ENCODE results near the gene TMCC3. TPM values are rescaled to one million over a fixed set of nuclear protein-coding genes. Genes with fewer than 3 reads are reported as not detected.

Gene TMCC3
- total and polyA plus RNA-seq, 9 donors = 16.3 to 23.8 (median 20.3) TPM

DNA sequence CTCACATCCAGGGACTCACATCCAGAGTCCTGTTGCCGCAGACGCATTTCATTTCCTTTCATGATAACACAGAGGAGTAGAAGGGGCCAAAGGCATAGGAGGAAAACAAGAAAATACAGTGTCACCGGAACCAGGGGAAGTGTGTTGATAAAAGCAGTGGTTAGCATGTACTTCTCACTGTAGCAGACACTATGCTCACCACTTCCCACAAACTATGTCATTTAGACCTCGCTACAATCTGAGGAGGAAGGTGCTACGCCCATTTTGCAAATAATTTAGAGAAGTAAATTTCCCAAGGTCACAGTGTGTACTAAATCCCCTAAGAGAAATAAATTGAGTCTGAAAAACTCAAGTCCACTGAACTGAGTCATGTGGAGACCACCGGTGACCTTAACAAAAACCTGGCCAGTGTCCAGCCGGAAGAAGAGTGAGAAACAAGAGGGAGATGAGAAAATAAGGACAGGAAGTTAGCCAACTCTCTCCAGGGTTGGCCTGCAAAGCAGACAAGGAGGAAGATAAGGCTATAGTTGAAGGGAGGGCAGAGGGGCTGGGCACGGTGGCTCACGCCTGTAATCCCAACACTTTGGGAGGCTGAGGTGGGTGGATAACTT is 25.8 kb upstream of the TMCC3 start:
- no peaks in the 10 kb centered on the region for H3K9me3 ChIP-seq (replicated peaks; ENCODE audit: control insufficient read depth, low read depth, low read length)
- DNase-seq = peak; percentile 59
- H3K27ac ChIP-seq (ENCODE audit: low read length) = no peak overlapping the region
- no peaks in the 10 kb centered on the region for H3K36me3 ChIP-seq (ENCODE audit: control insufficient read depth, insufficient read depth, low read length)
- H3K4me3 ChIP-seq (ENCODE audit: low read length) = no peak overlapping the region
- WGBS (ENCODE audit: insufficient coverage) = 35% methylated on average over 2 of the region's 9 CpGs
- H3K27me3 ChIP-seq (ENCODE audit: control insufficient read depth, insufficient read depth, low read length) = no peaks in the 10 kb centered on the region
- H3K4me1 ChIP-seq (ENCODE audit: control insufficient read depth, insufficient read depth, low read length) = peaks cover 4% of the 10 kb centered on the region

GRCh38 chr12:94674835-94675234 is 24.5 kb upstream of the TMCC3 start:
- peak; percentile 51 for DNase-seq
- Histone ChIP-seq H3K36me3 (ENCODE audit: control insufficient read depth, insufficient read depth, low read length) (no peaks in the 10 kb centered on the region), H3K4me3 (ENCODE audit: low read length) (no peak overlapping the region), H3K9me3 (replicated peaks; ENCODE audit: control insufficient read depth, low read depth, low read length) (no peaks in the 10 kb centered on the region), H3K4me1 (ENCODE audit: control insufficient read depth, insufficient read depth, low read length) (peaks cover 8% of the 10 kb centered on the region), H3K27me3 (ENCODE audit: control insufficient read depth, insufficient read depth, low read length) (no peaks in the 10 kb centered on the region), H3K27ac (ENCODE audit: low read length) (no peak overlapping the region)
- 81% methylated on average over 2 of the region's 6 CpGs for WGBS (ENCODE audit: insufficient coverage)

DNA sequence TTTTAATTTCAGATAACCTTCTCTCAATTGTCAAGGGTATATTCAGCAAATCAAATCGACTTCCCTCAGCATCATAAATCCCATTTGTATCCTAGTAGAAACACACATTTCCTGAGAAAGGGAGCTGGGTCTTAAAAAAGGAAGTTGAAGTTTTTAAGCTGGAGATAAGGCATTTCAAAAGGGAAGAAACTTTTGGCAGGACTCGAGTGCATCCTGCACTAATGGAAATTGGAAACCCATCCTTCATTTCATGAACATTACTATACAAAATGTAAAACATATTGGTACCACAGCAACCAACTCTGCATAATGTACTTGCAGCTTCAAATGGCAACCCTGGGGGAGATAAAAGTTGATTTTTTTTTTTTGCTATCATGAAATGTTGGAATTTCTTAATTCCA is 23.7 kb upstream of the TMCC3 start:
- H3K27ac ChIP-seq (ENCODE audit: low read length) = no peak overlapping the region
- H3K4me1 ChIP-seq (ENCODE audit: control insufficient read depth, insufficient read depth, low read length) = peaks cover 8% of the 10 kb centered on the region
- no peaks in the 10 kb centered on the region for H3K27me3 ChIP-seq (ENCODE audit: control insufficient read depth, insufficient read depth, low read length)
- no peaks in the 10 kb centered on the region for H3K36me3 ChIP-seq (ENCODE audit: control insufficient read depth, insufficient read depth, low read length)
- H3K9me3 ChIP-seq (replicated peaks; ENCODE audit: control insufficient read depth, low read depth, low read length) = no peaks in the 10 kb centered on the region
- H3K4me3 ChIP-seq (ENCODE audit: low read length) = no peak overlapping the region
- DNase-seq = peak; percentile 62
- no CpG with 5 or more reads among the region's 2 CpGs for WGBS (ENCODE audit: insufficient coverage)

GRCh38 chr12:94673496-94673895 is 23.1 kb upstream of the TMCC3 start:
- Histone ChIP-seq H3K27ac (ENCODE audit: low read length) (no peak overlapping the region), H3K4me1 (ENCODE audit: control insufficient read depth, insufficient read depth, low read length) (peaks cover 8% of the 10 kb centered on the region), H3K4me3 (ENCODE audit: low read length) (no peak overlapping the region), H3K27me3 (ENCODE audit: control insufficient read depth, insufficient read depth, low read length) (no peaks in the 10 kb centered on the region), H3K9me3 (replicated peaks; ENCODE audit: control insufficient read depth, low read depth, low read length) (no peaks in the 10 kb centered on the region), H3K36me3 (ENCODE audit: control insufficient read depth, insufficient read depth, low read length) (no peaks in the 10 kb centered on the region)
- DNase-seq = no peak
- 60% methylated on average over 1 of the region's 4 CpGs for WGBS (ENCODE audit: insufficient coverage)

GRCh38 chr12:94671917-94672316 is 21.6 kb upstream of the TMCC3 start:
- Histone ChIP-seq H3K36me3 (ENCODE audit: control insufficient read depth, insufficient read depth, low read length) (no peaks in the 10 kb centered on the region), H3K27ac (ENCODE audit: low read length) (no peak overlapping the region), H3K9me3 (replicated peaks; ENCODE audit: control insufficient read depth, low read depth, low read length) (no peaks in the 10 kb centered on the region), H3K27me3 (ENCODE audit: control insufficient read depth, insufficient read depth, low read length) (no peaks in the 10 kb centered on the region), H3K4me1 (ENCODE audit: control insufficient read depth, insufficient read depth, low read length) (peaks cover 8% of the 10 kb centered on the region), H3K4me3 (ENCODE audit: low read length) (no peak overlapping the region)
- WGBS (ENCODE audit: insufficient coverage) = no CpG with 5 or more reads among the region's 1 CpG
- no peak for DNase-seq

DNA sequence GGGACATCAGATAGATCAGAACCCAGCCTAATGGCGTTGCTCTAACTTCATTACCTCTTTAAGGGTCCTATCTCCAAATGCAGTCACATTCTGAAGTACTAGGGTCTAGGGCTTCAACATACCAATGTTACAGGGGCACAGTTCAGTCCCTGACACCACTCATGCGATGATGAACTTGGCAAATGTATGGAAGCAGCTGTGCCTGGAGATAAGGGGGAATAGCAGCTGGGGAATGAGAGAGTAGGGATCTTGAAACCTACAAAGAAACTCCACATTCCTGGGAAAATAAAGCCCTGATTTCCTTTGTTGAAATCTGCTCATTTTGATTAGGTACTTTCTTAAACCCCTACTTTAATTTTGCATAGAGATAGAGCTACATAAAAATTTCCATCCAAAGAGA is 20.5 kb upstream of the TMCC3 start:
- no peak overlapping the region for H3K27ac ChIP-seq (ENCODE audit: low read length)
- H3K36me3 ChIP-seq (ENCODE audit: control insufficient read depth, insufficient read depth, low read length) = no peaks in the 10 kb centered on the region
- H3K4me1 ChIP-seq (ENCODE audit: control insufficient read depth, insufficient read depth, low read length) = peaks cover 8% of the 10 kb centered on the region
- 80% methylated on average over 1 of the region's 2 CpGs for WGBS (ENCODE audit: insufficient coverage)
- no peaks in the 10 kb centered on the region for H3K27me3 ChIP-seq (ENCODE audit: control insufficient read depth, insufficient read depth, low read length)
- no peak overlapping the region for H3K4me3 ChIP-seq (ENCODE audit: low read length)
- no peak for DNase-seq
- no peaks in the 10 kb centered on the region for H3K9me3 ChIP-seq (replicated peaks; ENCODE audit: control insufficient read depth, low read depth, low read length)

GRCh38 chr12:94670075-94670474 is 19.7 kb upstream of the TMCC3 start:
- H3K36me3 ChIP-seq (ENCODE audit: control insufficient read depth, insufficient read depth, low read length) = no peaks in the 10 kb centered on the region
- H3K27ac ChIP-seq (ENCODE audit: low read length) = no peak overlapping the region
- no peaks in the 10 kb centered on the region for H3K27me3 ChIP-seq (ENCODE audit: control insufficient read depth, insufficient read depth, low read length)
- H3K4me1 ChIP-seq (ENCODE audit: control insufficient read depth, insufficient read depth, low read length) = peaks cover 8% of the 10 kb centered on the region
- no peaks in the 10 kb centered on the region for H3K9me3 ChIP-seq (replicated peaks; ENCODE audit: control insufficient read depth, low read depth, low read length)
- DNase-seq = no peak
- 60% methylated on average over 1 of the region's 6 CpGs for WGBS (ENCODE audit: insufficient coverage)
- no peak overlapping the region for H3K4me3 ChIP-seq (ENCODE audit: low read length)

GRCh38 chr12:94667031-94667540 is 16.7 kb upstream of the TMCC3 start:
- Histone ChIP-seq H3K9me3 (replicated peaks; ENCODE audit: control insufficient read depth, low read depth, low read length) (no peaks in the 10 kb centered on the region), H3K36me3 (ENCODE audit: control insufficient read depth, insufficient read depth, low read length) (no peaks in the 10 kb centered on the region), H3K4me3 (ENCODE audit: low read length) (no peak overlapping the region), H3K27ac (ENCODE audit: low read length) (no peak overlapping the region), H3K4me1 (ENCODE audit: control insufficient read depth, insufficient read depth, low read length) (peaks cover 3% of the 10 kb centered on the region), H3K27me3 (ENCODE audit: control insufficient read depth, insufficient read depth, low read length) (no peaks in the 10 kb centered on the region)
- DNase-seq = no peak
- WGBS (ENCODE audit: insufficient coverage) = no CpG with 5 or more reads among the region's 6 CpGs

- no peaks in the 10 kb centered on the region for H3K27me3 ChIP-seq (ENCODE audit: control insufficient read depth, insufficient read depth, low read length)
- no peak overlapping the region for H3K4me3 ChIP-seq (ENCODE audit: low read length)
- H3K36me3 ChIP-seq (ENCODE audit: control insufficient read depth, insufficient read depth, low read length) = no peaks in the 10 kb centered on the region
- no peak for DNase-seq
- H3K27ac ChIP-seq (ENCODE audit: low read length) = no peak overlapping the region
- no CpG with 5 or more reads among the region's 2 CpGs for WGBS (ENCODE audit: insufficient coverage)
- H3K4me1 ChIP-seq (ENCODE audit: control insufficient read depth, insufficient read depth, low read length) = peaks cover 3% of the 10 kb centered on the region
- H3K9me3 ChIP-seq (replicated peaks; ENCODE audit: control insufficient read depth, low read depth, low read length) = no peaks in the 10 kb centered on the region
Observed at GRCh38 chr12:94666158-94666557, 15.8 kb upstream of the TMCC3 start.

- Histone ChIP-seq H3K36me3 (ENCODE audit: control insufficient read depth, insufficient read depth, low read length) (no peaks in the 10 kb centered on the region), H3K27ac (ENCODE audit: low read length) (no peak overlapping the region), H3K4me1 (ENCODE audit: control insufficient read depth, insufficient read depth, low read length) (no peaks in the 10 kb centered on the region), H3K9me3 (replicated peaks; ENCODE audit: control insufficient read depth, low read depth, low read length) (no peaks in the 10 kb centered on the region), H3K4me3 (ENCODE audit: low read length) (no peak overlapping the region), H3K27me3 (ENCODE audit: control insufficient read depth, insufficient read depth, low read length) (no peaks in the 10 kb centered on the region)
- 33% methylated on average over 1 of the region's 4 CpGs for WGBS (ENCODE audit: insufficient coverage)
- DNase-seq = no peak
Observed at GRCh38 chr12:94663702-94664101, 13.3 kb upstream of the TMCC3 start.

DNA sequence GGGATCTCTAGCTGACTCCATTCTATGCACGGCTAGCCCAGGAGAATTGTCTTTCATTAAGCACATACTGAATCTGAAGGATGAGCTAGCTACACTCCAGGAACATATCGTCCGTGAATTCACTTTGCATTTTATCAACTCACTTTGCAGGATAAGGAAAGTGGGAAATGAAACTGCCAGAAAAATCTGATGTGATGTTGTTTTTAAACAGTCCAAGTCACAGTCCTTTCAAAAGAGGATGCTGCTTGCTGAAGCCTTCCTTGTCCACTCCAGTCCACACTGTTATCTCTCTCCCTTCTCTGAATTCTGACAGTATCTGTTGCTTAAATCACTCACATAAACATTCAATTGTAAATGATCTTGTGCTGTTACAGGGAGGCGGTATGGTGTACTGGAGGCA is 12.7 kb upstream of the TMCC3 start:
- no peak for DNase-seq
- H3K27me3 ChIP-seq (ENCODE audit: control insufficient read depth, insufficient read depth, low read length) = no peaks in the 10 kb centered on the region
- H3K9me3 ChIP-seq (replicated peaks; ENCODE audit: control insufficient read depth, low read depth, low read length) = no peaks in the 10 kb centered on the region
- H3K4me1 ChIP-seq (ENCODE audit: control insufficient read depth, insufficient read depth, low read length) = no peaks in the 10 kb centered on the region
- no peaks in the 10 kb centered on the region for H3K36me3 ChIP-seq (ENCODE audit: control insufficient read depth, insufficient read depth, low read length)
- H3K27ac ChIP-seq (ENCODE audit: low read length) = no peak overlapping the region
- no peak overlapping the region for H3K4me3 ChIP-seq (ENCODE audit: low read length)
- no CpG with 5 or more reads among the region's 4 CpGs for WGBS (ENCODE audit: insufficient coverage)
